ENCODE measurements around the gene SLC2A14.
"Not testable (repeated sequence)": the region's sequence is repeated elsewhere in the genome, so short reads cannot be mapped to it uniquely, and the experiment has no call there.

The SLC2A14 gene

DNA sequence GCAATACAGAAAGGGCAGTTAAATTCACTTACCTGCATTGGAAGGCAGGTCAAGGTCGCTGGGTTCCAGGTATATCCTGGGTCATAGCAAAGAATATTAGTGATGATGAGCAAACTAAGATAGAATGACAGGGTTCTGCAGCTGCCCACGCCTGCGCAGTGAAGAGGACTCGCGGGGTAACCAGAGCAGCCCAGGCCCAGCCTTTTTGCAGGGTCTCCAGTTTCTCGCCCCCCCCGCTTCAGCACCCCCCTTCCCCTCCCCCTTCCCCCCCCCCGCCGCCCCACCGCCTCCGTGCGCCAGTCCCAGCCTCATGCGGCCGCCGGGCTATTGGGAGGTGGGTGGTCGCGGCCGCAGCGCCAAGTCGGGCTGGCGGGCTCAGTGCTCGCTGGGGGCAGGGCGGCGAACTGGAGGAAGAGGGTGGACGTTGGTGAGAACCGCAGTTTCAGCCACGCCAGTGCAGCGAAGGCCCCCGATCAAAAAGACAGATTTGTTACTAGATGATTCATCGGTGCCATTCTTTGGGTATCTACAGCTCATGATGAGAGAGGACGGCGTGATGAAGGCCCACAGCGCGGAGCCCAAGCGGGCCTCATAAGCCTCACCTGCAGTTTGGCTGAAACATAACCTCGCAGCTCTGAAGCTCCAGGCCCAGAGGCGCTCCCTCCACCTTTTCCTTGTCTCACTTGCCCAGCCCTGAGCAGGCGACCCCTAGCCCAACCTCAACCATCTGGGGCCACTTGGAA is 43.1 kb upstream of the SLC2A14 start:
- Histone ChIP-seq H4K20me1 (ENCODE audit: insufficient read depth) (no peaks in the 10 kb centered on the region), H3K79me2 (ENCODE audit: insufficient read depth, low read depth) (no peaks in the 10 kb centered on the region), H3K4me1 (ENCODE audit: low read depth, poor library complexity, severe bottlenecking) (no peaks in the 10 kb centered on the region), H3K27ac (no peak overlapping the region), H3K9ac (no peak overlapping the region), H2AFZ (ENCODE audit: low read depth) (no peak overlapping the region), H3K4me2 (no peak overlapping the region), H3K4me3 (IDR thresholded peaks at IDR 0.05; ENCODE audit: insufficient read depth, low read depth, low read length) (no peak overlapping the region), H3K36me3 (ENCODE audit: insufficient read depth) (no peaks in the 10 kb centered on the region), H3K27me3 (ENCODE audit: insufficient read depth, low read depth) (no peaks in the 10 kb centered on the region)
- TF ChIP-seq, protein P1, sequence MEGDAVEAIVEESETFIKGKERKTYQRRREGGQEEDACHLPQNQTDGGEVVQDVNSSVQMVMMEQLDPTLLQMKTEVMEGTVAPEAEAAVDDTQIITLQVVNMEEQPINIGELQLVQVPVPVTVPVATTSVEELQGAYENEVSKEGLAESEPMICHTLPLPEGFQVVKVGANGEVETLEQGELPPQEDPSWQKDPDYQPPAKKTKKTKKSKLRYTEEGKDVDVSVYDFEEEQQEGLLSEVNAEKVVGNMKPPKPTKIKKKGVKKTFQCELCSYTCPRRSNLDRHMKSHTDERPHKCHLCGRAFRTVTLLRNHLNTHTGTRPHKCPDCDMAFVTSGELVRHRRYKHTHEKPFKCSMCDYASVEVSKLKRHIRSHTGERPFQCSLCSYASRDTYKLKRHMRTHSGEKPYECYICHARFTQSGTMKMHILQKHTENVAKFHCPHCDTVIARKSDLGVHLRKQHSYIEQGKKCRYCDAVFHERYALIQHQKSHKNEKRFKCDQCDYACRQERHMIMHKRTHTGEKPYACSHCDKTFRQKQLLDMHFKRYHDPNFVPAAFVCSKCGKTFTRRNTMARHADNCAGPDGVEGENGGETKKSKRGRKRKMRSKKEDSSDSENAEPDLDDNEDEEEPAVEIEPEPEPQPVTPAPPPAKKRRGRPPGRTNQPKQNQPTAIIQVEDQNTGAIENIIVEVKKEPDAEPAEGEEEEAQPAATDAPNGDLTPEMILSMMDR (conservative IDR thresholded peaks at IDR 0.05; ENCODE audit: low read depth, low read length) = no peak

DNA sequence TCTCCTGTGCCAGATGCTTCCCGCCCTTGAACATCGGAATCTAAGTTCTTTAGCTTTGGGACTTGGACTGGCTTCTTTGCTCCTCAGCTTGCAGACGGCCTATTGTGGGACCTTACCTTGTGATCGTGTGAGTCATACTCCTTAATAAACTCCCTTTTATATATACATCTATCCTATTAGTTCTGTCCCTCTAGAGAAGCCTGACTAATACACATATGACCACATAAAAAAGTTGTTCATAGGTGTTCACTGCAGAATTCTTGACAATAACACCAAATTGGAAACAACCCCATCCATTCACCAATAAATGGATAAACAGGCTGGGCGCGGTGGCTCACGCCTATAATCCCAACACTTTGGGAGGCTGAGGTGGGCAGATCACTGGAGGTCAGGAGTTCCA is 37.4 kb upstream of the SLC2A14 start:
- not testable (repeated sequence) for H3K27ac ChIP-seq; H3K4me3 ChIP-seq (IDR thresholded peaks at IDR 0.05; ENCODE audit: insufficient read depth, low read depth, low read length); H3K4me1 ChIP-seq (ENCODE audit: low read depth, poor library complexity, severe bottlenecking); H3K9ac ChIP-seq; H3K36me3 ChIP-seq (ENCODE audit: insufficient read depth); H4K20me1 ChIP-seq (ENCODE audit: insufficient read depth); H3K79me2 ChIP-seq (ENCODE audit: insufficient read depth, low read depth); H2AFZ ChIP-seq (ENCODE audit: low read depth); H3K4me2 ChIP-seq; H3K27me3 ChIP-seq (ENCODE audit: insufficient read depth, low read depth)

DNA sequence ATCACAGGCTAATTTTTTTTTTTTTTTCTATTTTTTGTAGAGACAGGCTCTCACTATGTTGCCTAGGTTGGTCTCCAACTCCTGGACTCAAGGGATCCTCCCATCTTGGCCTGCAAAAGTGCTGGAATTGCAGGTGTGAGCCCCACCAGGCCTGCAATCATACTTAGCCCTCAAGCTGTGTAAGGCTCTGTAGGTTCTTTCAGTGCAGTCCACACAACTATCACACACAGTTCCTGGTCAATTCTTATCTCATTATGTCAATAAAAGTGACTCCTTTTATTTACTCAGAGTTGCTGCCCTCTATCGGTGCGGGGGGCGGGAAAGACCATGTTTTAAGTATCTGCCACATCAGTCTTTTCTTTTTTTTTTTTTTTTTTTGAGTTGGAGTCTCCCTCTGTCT is 34.3 kb upstream of the SLC2A14 start:
- Histone ChIP-seq H3K27me3 (ENCODE audit: insufficient read depth, low read depth) (no peaks in the 10 kb centered on the region), H3K27ac (no peak overlapping the region), H3K4me1 (ENCODE audit: low read depth, poor library complexity, severe bottlenecking) (no peaks in the 10 kb centered on the region), H2AFZ (ENCODE audit: low read depth) (no peak overlapping the region), H3K79me2 (ENCODE audit: insufficient read depth, low read depth) (no peaks in the 10 kb centered on the region), H3K4me2 (no peak overlapping the region), H4K20me1 (ENCODE audit: insufficient read depth) (no peaks in the 10 kb centered on the region), H3K4me3 (IDR thresholded peaks at IDR 0.05; ENCODE audit: insufficient read depth, low read depth, low read length) (no peak overlapping the region), H3K36me3 (ENCODE audit: insufficient read depth) (no peaks in the 10 kb centered on the region), H3K9ac (no peak overlapping the region)
- TF ChIP-seq, protein P1 (conservative IDR thresholded peaks at IDR 0.05; ENCODE audit: low read depth, low read length) = no peak

DNA sequence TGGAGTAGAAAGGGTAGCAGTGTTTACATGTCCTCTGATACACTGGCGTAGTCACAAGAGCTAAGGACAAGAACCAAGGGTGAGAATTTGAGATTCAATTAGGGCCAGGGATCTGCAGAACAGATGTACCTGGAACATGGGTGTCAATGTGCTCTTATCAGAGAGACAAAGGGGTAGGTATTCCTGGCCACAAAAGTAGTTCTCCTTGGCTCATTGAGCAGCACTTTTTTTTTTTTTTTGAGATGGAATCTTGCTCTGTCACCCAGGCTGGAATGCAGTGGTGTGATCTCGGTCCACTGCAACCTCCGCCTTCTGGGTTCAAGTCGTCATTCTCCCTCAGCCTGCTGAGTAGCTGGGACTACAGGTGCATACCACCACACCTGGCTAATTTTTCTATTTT is 33.6 kb upstream of the SLC2A14 start:
- H3K36me3 ChIP-seq (ENCODE audit: insufficient read depth); H3K4me2 ChIP-seq; H3K4me3 ChIP-seq (IDR thresholded peaks at IDR 0.05; ENCODE audit: insufficient read depth, low read depth, low read length); H3K4me1 ChIP-seq (ENCODE audit: low read depth, poor library complexity, severe bottlenecking); H4K20me1 ChIP-seq (ENCODE audit: insufficient read depth); H3K79me2 ChIP-seq (ENCODE audit: insufficient read depth, low read depth); H3K27ac ChIP-seq; H3K27me3 ChIP-seq (ENCODE audit: insufficient read depth, low read depth); H3K9ac ChIP-seq; H2AFZ ChIP-seq (ENCODE audit: low read depth): not testable (repeated sequence)

DNA sequence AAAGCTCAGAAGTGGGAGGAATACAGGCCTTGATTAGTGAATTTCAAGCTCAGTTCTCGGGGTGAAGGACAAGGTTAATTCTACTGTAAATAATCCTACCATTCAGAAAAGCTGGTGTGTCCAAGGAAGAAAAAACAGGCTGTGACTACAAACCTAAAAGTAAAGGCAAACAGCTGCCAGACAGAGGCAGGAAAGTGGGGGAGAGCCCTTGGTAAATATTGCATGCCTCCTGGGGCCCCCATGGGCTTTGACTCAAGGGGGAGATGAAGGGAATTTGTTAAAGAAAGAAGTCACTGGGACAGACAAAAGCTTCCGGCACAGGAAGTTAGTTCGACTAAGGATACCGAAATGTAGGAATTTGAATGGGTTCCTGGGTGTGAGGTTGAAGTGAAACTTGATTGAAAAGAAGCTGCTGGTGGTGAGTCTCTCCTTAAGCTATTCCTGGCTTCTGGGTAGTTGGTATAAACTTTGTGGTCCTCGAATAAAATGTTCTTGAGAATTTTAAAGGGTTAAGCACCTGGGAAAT is 32.9 kb upstream of the SLC2A14 start:
- H2AFZ ChIP-seq (ENCODE audit: low read depth); H3K4me3 ChIP-seq (IDR thresholded peaks at IDR 0.05; ENCODE audit: insufficient read depth, low read depth, low read length); H3K4me1 ChIP-seq (ENCODE audit: low read depth, poor library complexity, severe bottlenecking); H3K4me2 ChIP-seq; H3K9ac ChIP-seq; H3K36me3 ChIP-seq (ENCODE audit: insufficient read depth); H3K27ac ChIP-seq; H3K27me3 ChIP-seq (ENCODE audit: insufficient read depth, low read depth); H3K79me2 ChIP-seq (ENCODE audit: insufficient read depth, low read depth); H4K20me1 ChIP-seq (ENCODE audit: insufficient read depth): not testable (repeated sequence)

DNA sequence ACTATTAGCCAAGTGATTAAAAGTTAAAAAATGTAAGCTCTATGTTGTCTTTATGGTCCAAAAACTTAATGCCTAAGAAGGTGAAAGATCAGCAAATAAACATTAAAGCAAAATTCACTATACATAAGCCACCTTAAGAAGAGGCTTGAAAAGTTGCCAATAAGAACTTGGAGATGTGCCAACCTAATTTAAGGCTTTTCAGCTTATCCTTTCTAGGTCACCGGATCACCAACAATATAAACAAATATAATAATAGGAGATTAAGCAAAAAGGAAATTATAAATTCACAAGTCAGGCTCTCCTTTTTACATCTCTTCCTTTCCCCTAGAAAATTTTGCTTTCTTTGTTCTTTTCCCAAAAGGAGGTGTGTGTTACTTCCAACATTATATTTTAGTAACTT is 32.4 kb upstream of the SLC2A14 start:
- H3K27ac ChIP-seq = no peak overlapping the region
- no peaks in the 10 kb centered on the region for H4K20me1 ChIP-seq (ENCODE audit: insufficient read depth)
- no peak overlapping the region for H2AFZ ChIP-seq (ENCODE audit: low read depth)
- no peaks in the 10 kb centered on the region for H3K36me3 ChIP-seq (ENCODE audit: insufficient read depth)
- no peaks in the 10 kb centered on the region for H3K79me2 ChIP-seq (ENCODE audit: insufficient read depth, low read depth)
- no peaks in the 10 kb centered on the region for H3K4me1 ChIP-seq (ENCODE audit: low read depth, poor library complexity, severe bottlenecking)
- no peak overlapping the region for H3K4me2 ChIP-seq
- H3K27me3 ChIP-seq (ENCODE audit: insufficient read depth, low read depth) = no peaks in the 10 kb centered on the region
- no peak overlapping the region for H3K9ac ChIP-seq
- TF ChIP-seq, protein P1 (conservative IDR thresholded peaks at IDR 0.05; ENCODE audit: low read depth, low read length) = no peak
- H3K4me3 ChIP-seq (IDR thresholded peaks at IDR 0.05; ENCODE audit: insufficient read depth, low read depth, low read length) = no peak overlapping the region

DNA sequence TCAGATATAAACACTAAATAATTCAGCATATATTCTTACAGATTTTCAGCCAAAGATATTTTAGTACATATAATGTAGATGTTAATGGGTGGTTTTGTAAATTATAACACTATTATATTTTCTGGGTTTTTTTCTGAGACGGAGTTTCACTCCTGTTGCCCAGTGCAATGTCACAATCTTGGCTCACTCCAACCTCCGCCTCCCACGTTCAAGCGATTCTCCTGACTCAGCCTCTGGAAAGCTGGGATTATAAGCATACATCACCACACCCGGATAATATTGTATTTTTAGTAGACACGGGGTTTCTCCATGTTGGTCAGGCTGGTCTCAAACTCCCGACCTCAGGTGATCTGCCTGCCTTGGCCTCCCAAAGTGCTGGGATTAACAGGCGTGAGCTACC is 29.7 kb upstream of the SLC2A14 start:
- not testable (repeated sequence) for H3K4me1 ChIP-seq (ENCODE audit: low read depth, poor library complexity, severe bottlenecking); H3K4me3 ChIP-seq (IDR thresholded peaks at IDR 0.05; ENCODE audit: insufficient read depth, low read depth, low read length); H3K9ac ChIP-seq; H3K4me2 ChIP-seq; H2AFZ ChIP-seq (ENCODE audit: low read depth); H3K36me3 ChIP-seq (ENCODE audit: insufficient read depth); H3K27ac ChIP-seq; H3K27me3 ChIP-seq (ENCODE audit: insufficient read depth, low read depth); H4K20me1 ChIP-seq (ENCODE audit: insufficient read depth); H3K79me2 ChIP-seq (ENCODE audit: insufficient read depth, low read depth)

All from KMS-11 (cell line).